ENCODE data around the gene SRRT.
"Not testable (repeated sequence)": the region's sequence is repeated elsewhere in the genome, so short reads cannot be mapped to it uniquely, and the experiment has no call there.

Gene SRRT

GRCh38 chr7:100874577-100875355 lies at the start of gene SRRT:
TSS of gene SRRT (plus strand) at chr7:100875103. CDS start at chr7:100875591, 488 bp downstream.
- peak; percentile 98 for DNase-seq (ENCODE audit: low spot score)

- no peak for DNase-seq (ENCODE audit: low spot score)
Measured at GRCh38 chr7:100825215-100825671, 49.7 kb upstream of the SRRT start.

GRCh38 chr7:100825751-100826513 lies 49.0 kb upstream of the SRRT start:
- DNase-seq (ENCODE audit: low spot score) = no peak

- no peak for DNase-seq (ENCODE audit: low spot score)
Measured at GRCh38 chr7:100826514-100827329, 48.2 kb upstream of the SRRT start.

GRCh38 chr7:100827330-100828226 lies 47.3 kb upstream of the SRRT start, which contains the start of gene EPHB4:
TSS of gene EPHB4 (minus strand) at chr7:100827523. CDS start at chr7:100827030, 493 bp downstream.
- DNase-seq (ENCODE audit: low spot score) = no peak

- no peak for DNase-seq (ENCODE audit: low spot score)
Measured at GRCh38 chr7:100829150-100829716, 45.7 kb upstream of the SRRT start.

GRCh38 chr7:100830396-100830795 lies 44.5 kb upstream of the SRRT start:
- DNase-seq (ENCODE audit: low spot score) = no peak

- DNase-seq (ENCODE audit: low spot score) = no peak
Measured at GRCh38 chr7:100832281-100832633, 42.6 kb upstream of the SRRT start.

GRCh38 chr7:100835903-100836811 lies 38.7 kb upstream of the SRRT start:
- no peak for DNase-seq (ENCODE audit: low spot score)

- no peak for DNase-seq (ENCODE audit: low spot score)
Measured at GRCh38 chr7:100836812-100837098, 38.1 kb upstream of the SRRT start.

- peak; percentile 82 for DNase-seq (ENCODE audit: low spot score)
Measured at GRCh38 chr7:100837099-100837836, 37.6 kb upstream of the SRRT start.

GRCh38 chr7:100839361-100839760 lies 35.5 kb upstream of the SRRT start:
- no peak for DNase-seq (ENCODE audit: low spot score)

GRCh38 chr7:100840470-100841100 lies 34.3 kb upstream of the SRRT start:
- no peak for DNase-seq (ENCODE audit: low spot score)

- no peak for DNase-seq (ENCODE audit: low spot score)
Measured at GRCh38 chr7:100847360-100847759, 27.5 kb upstream of the SRRT start.

- peak; percentile 95 for DNase-seq (ENCODE audit: low spot score)
Measured at GRCh38 chr7:100852048-100852872, 22.6 kb upstream of the SRRT start, which contains the start of gene SLC12A9. TSS of gene SLC12A9 (plus strand) at chr7:100852713. CDS start at chr7:100854198, 1,485 bp downstream.

GRCh38 chr7:100854146-100854895 lies 20.6 kb upstream of the SRRT start:
- no peak for DNase-seq (ENCODE audit: low spot score)

- not testable (repeated sequence) for DNase-seq (ENCODE audit: low spot score)
Measured at GRCh38 chr7:100854899-100855298, 20.0 kb upstream of the SRRT start.

Data from germinal center (tissue), 1 donor.